PC-3 (cell line): ENCODE results near the gene TNFSF13. TPM values are rescaled to one million over a fixed set of nuclear protein-coding genes. Genes with fewer than 3 reads are reported as not detected.

Experiments used
- ATAC-seq: fragments of 200-7000 bp; cut with Tn5 transposase; 2 replicates; pipeline ENCODE4 v1.9.1; 2020; ENCODE audit warnings: mild to moderate bottlenecking, moderate library complexity
- Bru-seq: library from RNA; stranded (reverse); fragments of 400-500 nt; gene quantifications from one replicate; lab custom pipeline; 2021; lab: Mats Ljungman, UMichigan
- BruChase-seq, 2 experiments: library from RNA; stranded (reverse); fragments of 400-500 nt; gene quantifications; one replicate each; lab custom pipeline; 2021; lab: Mats Ljungman, UMichigan
- BruUV-seq: library from RNA; stranded (reverse); fragments of 400-500 nt; replicated peaks from 2 replicates; lab custom pipeline; 2021; lab: Mats Ljungman, UMichigan
- CTCF ChIA-PET: fragments of 300-600 bp; sonication (Branson Sonifier 250); formaldehyde crosslinking; loops from one replicate; lab custom pipeline; 2022; ENCODE audit warnings: antibody characterized with exemption; lab: Charles Lee
- POLR2A ChIA-PET: fragments of 300-600 bp; sonication (Branson Sonifier 250); formaldehyde crosslinking; loops from one replicate; lab custom pipeline; 2022; ENCODE audit warnings: antibody characterized with exemption; ENCODE audit not compliant: unreplicated experiment; lab: Charles Lee
- DNase-seq: peaks from one replicate; pipeline ENCODE4 v3.0.0-alpha.2; 2015
- H2AFZ ChIP-seq: fragments of 300-600 bp; sonication (generic); 2 replicates; pipeline ENCODE4 v1.6.0; 2016; ENCODE audit warnings: antibody characterized with exemption, low read length
- H3F3A ChIP-seq: fragments of 300-600 bp; sonication (generic); one replicate; pipeline ENCODE4 v1.6.0; 2017; ENCODE audit warnings: antibody characterized with exemption, low read length, control low read depth, mild to moderate bottlenecking; ENCODE audit not compliant: unreplicated experiment
- H3K27ac ChIP-seq: fragments of 300-600 bp; sonication (generic); 2 replicates; pipeline ENCODE4 v1.5.1; 2016; ENCODE audit warnings: mild to moderate bottlenecking, low read length
- H3K27me3 ChIP-seq: fragments of 300-600 bp; sonication (generic); 2 replicates; pipeline ENCODE4 v1.6.1; 2016; ENCODE audit warnings: low read length, mixed read lengths
- H3K36me3 ChIP-seq: fragments of 300-600 bp; sonication (generic); 2 replicates; pipeline ENCODE4 v1.6.1; 2016; ENCODE audit warnings: low read depth, mixed run types, low read length, mixed read lengths
- H3K4me1 ChIP-seq: fragments of 300-600 bp; sonication (generic); 2 replicates; pipeline ENCODE4 v1.5.1; 2016; ENCODE audit warnings: low read length; ENCODE audit not compliant: insufficient read depth
- H3K4me2 ChIP-seq: fragments of 300-600 bp; sonication (generic); 2 replicates; pipeline ENCODE4 v1.6.0; 2016; ENCODE audit warnings: low read length
- H3K4me3 ChIP-seq: fragments of 300-600 bp; sonication (generic); 2 replicates; pipeline ENCODE4 v1.5.1; 2016; ENCODE audit warnings: mild to moderate bottlenecking, low read length, mixed read lengths
- H3K79me2 ChIP-seq: fragments of 300-600 bp; sonication (generic); 2 replicates; pipeline ENCODE4 v1.6.1; 2017; ENCODE audit warnings: low read length, mixed read lengths
- H3K9ac ChIP-seq: fragments of 300-600 bp; sonication (generic); 2 replicates; pipeline ENCODE4 v1.6.0; 2016; ENCODE audit warnings: mild to moderate bottlenecking, low read length
- H3K9me2 ChIP-seq: fragments of 300-600 bp; sonication (generic); replicated peaks from 2 replicates; pipeline ENCODE4 v1.6.1; 2016; ENCODE audit warnings: mixed run types, low read length, mixed read lengths
- H3K9me3 ChIP-seq: fragments of 300-600 bp; sonication (generic); 2 replicates; pipeline ENCODE4 v1.6.1; 2016; ENCODE audit warnings: low read length, mixed read lengths
- H4K20me1 ChIP-seq: fragments of 300-600 bp; sonication (generic); 2 replicates; pipeline ENCODE4 v1.6.1; 2016; ENCODE audit warnings: low read length, mixed read lengths
- EZH2 ChIP-seq: fragments of 300-600 bp; sonication (generic); IDR thresholded peaks from one replicate; pipeline ENCODE4 v1.6.1; 2017; ENCODE audit warnings: antibody characterized with exemption, mild to moderate bottlenecking, low read length; ENCODE audit not compliant: unreplicated experiment
- EZH2phosphoT487 ChIP-seq: fragments of 300-600 bp; sonication (generic); IDR thresholded peaks from 2 replicates; pipeline ENCODE4 v1.6.1; 2018; ENCODE audit warnings: mild to moderate bottlenecking, antibody characterized with exemption, low read length, borderline replicate concordance
- intact Hi-C: fragments of 100-400 bp; cut with micrococcal nuclease; formaldehyde crosslinking; loops from 2 replicates; pipeline ENCODE4 v1.9.0; 2023
- long read RNA-seq: library from polyadenylated mRNA; unstranded; transcript quantifications from one replicate; pipeline ENCODE4 v2.0.0, GENCODE V29; 2021; ENCODE audit not compliant: unreplicated experiment
- total RNA-seq: library from RNA; depleted of rRNA; stranded (reverse); fragments of >200 nt; gene quantifications from 2 replicates; pipeline ENCODE4 v1.2.3, GENCODE V29; 2014; rRNA removed
- TF ChIP-seq, protein P1 (sequence below): fragments of 300-600 bp; sonication (generic); conservative IDR thresholded peaks from 2 replicates; pipeline ENCODE4 v1.5.1; 2017; ENCODE audit warnings: antibody characterized with exemption, low read depth, mild to moderate bottlenecking, low read length

Gene TNFSF13, protein sequence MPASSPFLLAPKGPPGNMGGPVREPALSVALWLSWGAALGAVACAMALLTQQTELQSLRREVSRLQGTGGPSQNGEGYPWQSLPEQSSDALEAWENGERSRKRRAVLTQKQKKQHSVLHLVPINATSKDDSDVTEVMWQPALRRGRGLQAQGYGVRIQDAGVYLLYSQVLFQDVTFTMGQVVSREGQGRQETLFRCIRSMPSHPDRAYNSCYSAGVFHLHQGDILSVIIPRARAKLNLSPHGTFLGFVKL
- total RNA-seq (3.6 and 5.2 TPM in 2 replicates), Bru-seq, nascent RNA (percentile 43 among the genes with signal in this experiment), BruChase-seq, experiment 1, labeled RNA remaining after a 6-hour chase (percentile 71 among the genes with signal in this experiment), BruChase-seq, experiment 2, labeled RNA remaining after a 2-hour chase (percentile 56 among the genes with signal in this experiment)
- long read RNA-seq, transcript TNFSF13-201 (6 exons, 1,971 nt): major isoform, 12 of 19 reads
- long read RNA-seq, partial matches to known transcripts: 4 of 19 reads
- long read RNA-seq, other reads (novel, unspliced or antisense): 2 of 19 reads

DNA sequence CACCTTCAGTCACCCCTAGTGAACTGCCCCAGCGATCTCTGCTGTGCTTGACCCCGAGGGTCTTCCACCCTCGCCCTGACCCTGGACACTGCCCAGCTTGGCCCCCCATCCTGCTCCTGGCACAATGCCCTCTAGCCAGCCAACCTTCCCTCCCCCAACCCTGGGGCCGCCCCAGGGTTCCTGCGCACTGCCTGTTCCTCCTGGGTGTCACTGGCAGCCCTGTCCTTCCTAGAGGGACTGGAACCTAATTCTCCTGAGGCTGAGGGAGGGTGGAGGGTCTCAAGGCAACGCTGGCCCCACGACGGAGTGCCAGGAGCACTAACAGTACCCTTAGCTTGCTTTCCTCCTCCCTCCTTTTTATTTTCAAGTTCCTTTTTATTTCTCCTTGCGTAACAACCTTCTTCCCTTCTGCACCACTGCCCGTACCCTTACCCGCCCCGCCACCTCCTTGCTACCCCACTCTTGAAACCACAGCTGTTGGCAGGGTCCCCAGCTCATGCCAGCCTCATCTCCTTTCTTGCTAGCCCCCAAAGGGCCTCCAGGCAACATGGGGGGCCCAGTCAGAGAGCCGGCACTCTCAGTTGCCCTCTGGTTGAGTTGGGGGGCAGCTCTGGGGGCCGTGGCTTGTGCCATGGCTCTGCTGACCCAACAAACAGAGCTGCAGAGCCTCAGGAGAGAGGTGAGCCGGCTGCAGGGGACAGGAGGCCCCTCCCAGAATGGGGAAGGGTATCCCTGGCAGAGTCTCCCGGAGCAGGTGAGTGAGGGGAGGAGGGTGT lies at the start of gene TNFSF13:
Gene TNFSF13 (plus strand): TSS at position 207 of the 776 bp plus-strand sequence. CDS start 290 bp downstream, at position 497.
- Histone ChIP-seq H3K27me3 (no peaks in the 10 kb centered on the region), H3K9me3 (no peaks in the 10 kb centered on the region), H3K36me3 (no peaks in the 10 kb centered on the region), H3K27ac (peak within 1 kb of the TSS; percentile 65), H3K4me2 (peak within 1 kb of the TSS; percentile 100), H3F3A (no peaks in the 10 kb centered on the region), H3K9me2 (no peaks in the 10 kb centered on the region), H2AFZ (peak within 1 kb of the TSS; percentile 80), H3K4me1 (peaks cover 31% of the 10 kb centered on the region), H4K20me1 (no peaks in the 10 kb centered on the region), H3K4me3 (peak within 1 kb of the TSS; percentile 60), H3K79me2 (peaks cover 19% of the 10 kb centered on the region), H3K9ac (peak within 1 kb of the TSS; percentile 67)
- no peak for DNase-seq
- POLR2A ChIA-PET: no interaction called here
- CTCF ChIA-PET: no interaction called here
- no peak for ATAC-seq
- BruUV-seq: TSS peak; percentile 9
- TF ChIP-seq, protein P1, sequence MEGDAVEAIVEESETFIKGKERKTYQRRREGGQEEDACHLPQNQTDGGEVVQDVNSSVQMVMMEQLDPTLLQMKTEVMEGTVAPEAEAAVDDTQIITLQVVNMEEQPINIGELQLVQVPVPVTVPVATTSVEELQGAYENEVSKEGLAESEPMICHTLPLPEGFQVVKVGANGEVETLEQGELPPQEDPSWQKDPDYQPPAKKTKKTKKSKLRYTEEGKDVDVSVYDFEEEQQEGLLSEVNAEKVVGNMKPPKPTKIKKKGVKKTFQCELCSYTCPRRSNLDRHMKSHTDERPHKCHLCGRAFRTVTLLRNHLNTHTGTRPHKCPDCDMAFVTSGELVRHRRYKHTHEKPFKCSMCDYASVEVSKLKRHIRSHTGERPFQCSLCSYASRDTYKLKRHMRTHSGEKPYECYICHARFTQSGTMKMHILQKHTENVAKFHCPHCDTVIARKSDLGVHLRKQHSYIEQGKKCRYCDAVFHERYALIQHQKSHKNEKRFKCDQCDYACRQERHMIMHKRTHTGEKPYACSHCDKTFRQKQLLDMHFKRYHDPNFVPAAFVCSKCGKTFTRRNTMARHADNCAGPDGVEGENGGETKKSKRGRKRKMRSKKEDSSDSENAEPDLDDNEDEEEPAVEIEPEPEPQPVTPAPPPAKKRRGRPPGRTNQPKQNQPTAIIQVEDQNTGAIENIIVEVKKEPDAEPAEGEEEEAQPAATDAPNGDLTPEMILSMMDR: no peak
- TF ChIP-seq EZH2 (no peak), EZH2phosphoT487 (no peak)
- intact Hi-C loops: no loop called here

GRCh38 chr17:7508846-7509245 lies 49.7 kb upstream of the TNFSF13 start:
- H3K9ac ChIP-seq: no peak overlapping the region
- CTCF ChIA-PET: no interaction called here

More at GRCh38 chr17:7508846-7509245, 49.7 kb upstream of the TNFSF13 start:
- TF ChIP-seq, protein P1: no peak
- no peak for TF ChIP-seq EZH2
- TF ChIP-seq EZH2phosphoT487: no peak
- H4K20me1 ChIP-seq: no peaks in the 10 kb centered on the region
- peaks cover 44% of the 10 kb centered on the region for H3K36me3 ChIP-seq
- H3F3A ChIP-seq: no peaks in the 10 kb centered on the region
- no peak for ATAC-seq
- H3K27me3 ChIP-seq: no peaks in the 10 kb centered on the region
- DNase-seq: no peak
- no TSS peak for BruUV-seq
- POLR2A ChIA-PET: no interaction called here
- no peak overlapping the region for H3K4me2 ChIP-seq
- no peak overlapping the region for H3K4me3 ChIP-seq
- H3K9me3 ChIP-seq: no peaks in the 10 kb centered on the region
- H2AFZ ChIP-seq: no peak overlapping the region
- H3K79me2 ChIP-seq: no peaks in the 10 kb centered on the region
- no peaks in the 10 kb centered on the region for H3K4me1 ChIP-seq
- no peaks in the 10 kb centered on the region for H3K9me2 ChIP-seq
- intact Hi-C loops: no loop called here
- H3K27ac ChIP-seq: no peak overlapping the region
